ENCODE measurements around the gene MEF2C.

Gene MEF2C

DNA sequence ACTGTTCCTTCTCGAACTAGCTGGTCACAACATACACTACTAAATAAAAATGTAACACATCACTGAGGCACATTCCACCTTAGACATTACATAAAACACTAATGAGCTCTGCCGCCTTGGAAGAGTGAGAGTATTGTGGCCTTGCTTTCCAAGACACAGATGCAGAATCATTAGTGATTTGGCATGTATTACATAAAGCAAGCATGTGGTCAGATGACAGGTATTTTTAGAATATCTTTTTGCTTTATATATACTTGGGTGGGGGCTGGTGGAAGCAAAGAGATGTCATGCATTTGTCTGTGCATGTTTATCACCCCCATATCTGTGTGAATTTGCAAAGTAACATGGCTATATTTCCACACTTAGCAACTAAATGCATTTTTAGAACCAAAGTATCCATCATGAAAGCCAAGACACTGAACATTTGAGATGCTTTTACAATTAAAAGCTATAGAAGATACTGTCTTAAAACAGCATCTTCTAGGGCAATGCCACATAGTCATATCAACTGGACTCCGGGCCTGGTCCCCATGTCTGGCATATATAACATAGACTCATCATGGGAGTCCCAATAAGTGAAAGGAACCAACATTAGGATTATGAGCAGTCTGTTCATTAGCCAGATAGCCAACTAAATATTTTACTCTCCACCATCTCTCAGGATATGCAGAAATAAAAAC, 213.5 kb downstream of the MEF2C start:
- DNase-seq = no peak
- Histone ChIP-seq H3K9me3 (no peaks in the 10 kb centered on the region), H3K4me1 (peaks cover 0 to 19% (median 11%) of the 10 kb centered on the region in 4 donors), H3K27me3 (peaks cover 8 to 100% of the 10 kb centered on the region in 2 donors), H3K36me3 (no peaks in the 10 kb centered on the region), H3K4me3 (no peak overlapping the region), H3K27ac (no peak overlapping the region)
- intact Hi-C loops (cut with DNase I; ENCODE audit: low total_unique reads) = no loop called here
- TF ChIP-seq, protein P1, sequence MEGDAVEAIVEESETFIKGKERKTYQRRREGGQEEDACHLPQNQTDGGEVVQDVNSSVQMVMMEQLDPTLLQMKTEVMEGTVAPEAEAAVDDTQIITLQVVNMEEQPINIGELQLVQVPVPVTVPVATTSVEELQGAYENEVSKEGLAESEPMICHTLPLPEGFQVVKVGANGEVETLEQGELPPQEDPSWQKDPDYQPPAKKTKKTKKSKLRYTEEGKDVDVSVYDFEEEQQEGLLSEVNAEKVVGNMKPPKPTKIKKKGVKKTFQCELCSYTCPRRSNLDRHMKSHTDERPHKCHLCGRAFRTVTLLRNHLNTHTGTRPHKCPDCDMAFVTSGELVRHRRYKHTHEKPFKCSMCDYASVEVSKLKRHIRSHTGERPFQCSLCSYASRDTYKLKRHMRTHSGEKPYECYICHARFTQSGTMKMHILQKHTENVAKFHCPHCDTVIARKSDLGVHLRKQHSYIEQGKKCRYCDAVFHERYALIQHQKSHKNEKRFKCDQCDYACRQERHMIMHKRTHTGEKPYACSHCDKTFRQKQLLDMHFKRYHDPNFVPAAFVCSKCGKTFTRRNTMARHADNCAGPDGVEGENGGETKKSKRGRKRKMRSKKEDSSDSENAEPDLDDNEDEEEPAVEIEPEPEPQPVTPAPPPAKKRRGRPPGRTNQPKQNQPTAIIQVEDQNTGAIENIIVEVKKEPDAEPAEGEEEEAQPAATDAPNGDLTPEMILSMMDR (IDR thresholded peaks at IDR 0.05) = no peak

DNA sequence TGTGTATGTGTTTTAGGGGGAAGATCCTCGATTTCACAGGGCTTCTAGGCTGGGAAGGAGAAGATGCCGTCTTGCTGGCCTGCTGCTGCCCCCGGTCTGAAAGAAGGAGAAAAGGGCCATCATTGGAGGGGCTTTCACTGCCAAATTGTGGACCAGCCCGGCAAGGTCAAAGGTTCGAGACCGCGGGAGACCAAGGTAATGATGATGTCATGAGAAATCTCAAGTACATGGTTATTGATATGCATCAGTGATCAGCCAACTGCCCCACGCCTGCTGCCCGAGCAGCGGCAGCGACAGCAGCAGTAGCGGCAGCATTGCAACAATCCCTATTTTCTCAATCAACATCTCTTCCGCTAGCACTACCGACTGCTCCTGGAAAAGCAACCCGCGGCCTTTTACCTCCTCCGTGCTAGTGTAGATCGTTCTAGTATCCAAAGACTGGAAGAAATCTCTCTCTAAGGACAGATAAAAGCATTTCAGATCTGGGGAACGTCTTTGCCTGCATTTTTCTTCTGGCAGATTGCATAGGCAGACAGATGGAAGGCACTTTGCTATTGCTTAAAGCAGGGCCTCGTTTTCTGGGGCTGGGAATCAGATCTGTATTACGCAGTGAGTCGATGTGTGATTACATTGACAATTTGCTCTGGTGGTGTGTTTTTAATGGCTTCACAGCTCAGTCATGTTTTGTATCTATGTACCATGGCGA, 215.3 kb downstream of the MEF2C start:
- peak in 1 of 2 donors; percentile 40 for DNase-seq
- Histone ChIP-seq H3K4me3 (no peak overlapping the region), H3K36me3 (no peaks in the 10 kb centered on the region), H3K27ac (no peak overlapping the region), H3K9me3 (no peaks in the 10 kb centered on the region), H3K4me1 (peaks cover 0 to 13% (median 4%) of the 10 kb centered on the region in 4 donors), H3K27me3 (peaks cover 3 to 100% of the 10 kb centered on the region in 2 donors)
- intact Hi-C loops (cut with DNase I; ENCODE audit: low total_unique reads) = no loop called here
- TF ChIP-seq, protein P1 (IDR thresholded peaks at IDR 0.05) = no peak
